ENCODE results near the gene MANSC4.

GRCh38 chr12:27733052-27733656 is 46.9 kb downstream of the MANSC4 start:
- TF ChIP-seq CTCF (conservative IDR thresholded peaks at IDR 0.05 in 1 of 2, IDR thresholded peaks at IDR 0.05 in 1 of 2; ENCODE audit: low read depth in 1 of 2, low read length in 2 of 2), result peak; percentile 93 to 94
- no peak for TF ChIP-seq EZH2 (IDR thresholded peaks at IDR 0.05; ENCODE audit: low read length, missing control alignments)
